MCF 10A (cell line): ENCODE measurements around the gene PPP1R36. TPM values are rescaled to one million over a fixed set of nuclear protein-coding genes. Genes with fewer than 3 reads are reported as not detected.

Experiments
- Bru-seq: library from RNA; stranded (reverse); fragments of 400-500 nt; gene quantifications from one replicate; lab custom pipeline; 2021; lab: Mats Ljungman, UMichigan
- BruChase-seq, 2 experiments: library from RNA; stranded (reverse); fragments of 400-500 nt; gene quantifications; one replicate each; lab custom pipeline; 2021; lab: Mats Ljungman, UMichigan
- BruUV-seq: library from RNA; stranded (reverse); fragments of 400-500 nt; replicated peaks from 2 replicates; lab custom pipeline; 2021; lab: Mats Ljungman, UMichigan
- CTCF ChIA-PET: fragments of 300-600 bp; sonication (Branson Sonifier 250); formaldehyde crosslinking; extraction: SDS; loops from one replicate; lab custom pipeline; 2021; ENCODE audit warnings: antibody characterized with exemption, inconsistent platforms; lab: Yijun Ruan, JAX
- POLR2A ChIA-PET: fragments of 300-600, 350-650 bp; sonication (Branson Sonifier 250); formaldehyde crosslinking; extraction: SDS; loops from one replicate; lab custom pipeline; 2020; ENCODE audit warnings: antibody characterized with exemption, inconsistent platforms; lab: Yijun Ruan, JAX
- DNase-seq: peaks from one replicate; pipeline ENCODE4 v3.0.0-alpha.2; 2018; ENCODE audit not compliant: unreplicated experiment
- H3K27ac Mint-ChIP-seq: one replicate; pipeline ENCODE4 v1.8.0; 2022; ENCODE audit warnings: mild to moderate bottlenecking, low read depth, mixed read lengths; ENCODE audit not compliant: unreplicated experiment
- H3K27me3 Mint-ChIP-seq: one replicate; pipeline ENCODE4 v1.8.0; 2022; ENCODE audit warnings: mixed read lengths; ENCODE audit not compliant: insufficient read depth, unreplicated experiment
- H3K36me3 Mint-ChIP-seq: one replicate; pipeline ENCODE4 v1.8.0; 2022; ENCODE audit warnings: mild to moderate bottlenecking, moderate library complexity, mixed read lengths; ENCODE audit not compliant: insufficient read depth, unreplicated experiment
- H3K4me1 Mint-ChIP-seq: one replicate; pipeline ENCODE4 v1.8.0; 2022; ENCODE audit warnings: mixed read lengths; ENCODE audit not compliant: insufficient read depth, unreplicated experiment
- H3K4me3 Mint-ChIP-seq: one replicate; pipeline ENCODE4 v1.8.0; 2022; ENCODE audit warnings: mild to moderate bottlenecking, moderate library complexity, mixed read lengths; ENCODE audit not compliant: unreplicated experiment
- H3K9me3 Mint-ChIP-seq: one replicate; pipeline ENCODE4 v1.8.0; 2022; ENCODE audit warnings: mixed read lengths; ENCODE audit not compliant: unreplicated experiment
- CTCF ChIP-seq: fragments of 200-600 bp; IDR thresholded peaks from one replicate; pipeline ENCODE4 v1.8.0; 2022; ENCODE audit warnings: antibody characterized with exemption, mild to moderate bottlenecking; ENCODE audit not compliant: unreplicated experiment
- intact Hi-C: fragments of 100-400 bp; cut with micrococcal nuclease; formaldehyde crosslinking; loops from 2 replicates; pipeline ENCODE4 v1.14.1; 2022
- long read RNA-seq: library from polyadenylated mRNA; stranded (forward); transcript quantifications from one replicate; pipeline ENCODE4 v2.0.0, GENCODE V29; 2022
- total RNA-seq: library from RNA; stranded (reverse); gene quantifications from 2 replicates; pipeline ENCODE4 v1.2.3, GENCODE V29; 2022

PPP1R36 gene
- total RNA-seq (0.47 TPM in 1 of 2 replicates, not detected in the other), Bru-seq, nascent RNA (percentile 13 among the genes with signal in this experiment), BruChase-seq, experiment 1, labeled RNA remaining after a 6-hour chase (percentile 19 among the genes with signal in this experiment), BruChase-seq, experiment 2, labeled RNA remaining after a 2-hour chase (percentile 21 among the genes with signal in this experiment)
- long read RNA-seq, partial matches to known transcripts = 0 of 1 reads
- long read RNA-seq, other reads (novel, unspliced or antisense) = 1 of 1 reads

GRCh38 chr14:64549791-64550620 lies at the start of gene PPP1R36:
Gene PPP1R36, plus strand, starts transcription at chr14:64549961. Its CDS starts 37 bp downstream, at chr14:64549998.
- no peak for TF ChIP-seq CTCF
- no peaks in the 10 kb centered on the region for H3K4me1 Mint-ChIP-seq
- no peak within 1 kb of the TSS for H3K27ac Mint-ChIP-seq
- BruUV-seq = no TSS peak
- ChIA-PET POLR2A (interaction anchor here (0.9 to 1.4 kb wide), 2 partner anchors 9 to 79 kb away, joined by 3 read pairs; no protein-coding TSS in a partner anchor), CTCF (interaction anchor here (0.7 to 1.5 kb wide), 6 partner anchors 9 to 856 kb away, joined by 3 to 8 read pairs (median 3); partner anchors contain the start of gene HSPA2)
- H3K4me3 Mint-ChIP-seq = no peak within 1 kb of the TSS
- peaks cover 10% of the 10 kb centered on the region for H3K27me3 Mint-ChIP-seq
- no peaks in the 10 kb centered on the region for H3K9me3 Mint-ChIP-seq
- no peaks in the 10 kb centered on the region for H3K36me3 Mint-ChIP-seq
- intact Hi-C loops = no loop called here
- DNase-seq = no peak

GRCh38 chr14:64500088-64500487 lies 49.7 kb upstream of the PPP1R36 start:
- no TSS peak for BruUV-seq
- DNase-seq = no peak
- Mint-ChIP-seq H3K4me3 (no peak overlapping the region), H3K9me3 (no peaks in the 10 kb centered on the region), H3K4me1 (peaks cover 26% of the 10 kb centered on the region), H3K36me3 (peaks cover 43% of the 10 kb centered on the region), H3K27ac (peak overlapping the region; percentile 31), H3K27me3 (no peaks in the 10 kb centered on the region)
- POLR2A ChIA-PET = interaction anchor here (0.7 kb wide), 1 partner anchor 15 kb away, joined by 3 read pairs; no protein-coding TSS in a partner anchor
- intact Hi-C loops = loop anchor here (5.0 to 10.0 kb wide), 2 partner anchors 155 to 262 kb away; no protein-coding TSS in a partner anchor
- CTCF ChIA-PET = no interaction called here
- TF ChIP-seq CTCF = no peak

- CTCF ChIA-PET = interaction anchor here (0.6 to 2.1 kb wide), 6 partner anchors 10 to 136 kb away, joined by 3 to 14 read pairs (median 4); no protein-coding TSS in a partner anchor
- intact Hi-C loops = loop anchor here (5.0 to 10.0 kb wide), 2 partner anchors 157 to 261 kb away; no protein-coding TSS in a partner anchor
- DNase-seq = peak; percentile 82
Observed at GRCh38 chr14:64501411-64502171, 48.2 kb upstream of the PPP1R36 start.

More at GRCh38 chr14:64501411-64502171, 48.2 kb upstream of the PPP1R36 start:
- TF ChIP-seq CTCF = no peak
- no peaks in the 10 kb centered on the region for H3K9me3 Mint-ChIP-seq
- peak overlapping the region; percentile 83 for H3K4me3 Mint-ChIP-seq
- BruUV-seq = no TSS peak
- peak overlapping the region; percentile 98 for H3K27ac Mint-ChIP-seq
- no peaks in the 10 kb centered on the region for H3K27me3 Mint-ChIP-seq
- H3K4me1 Mint-ChIP-seq = peaks cover 32% of the 10 kb centered on the region
- peaks cover 37% of the 10 kb centered on the region for H3K36me3 Mint-ChIP-seq
- POLR2A ChIA-PET = interaction anchor here (0.6 to 5.4 kb wide), 28 partner anchors 9 to 959 kb away, joined by 3 to 36 read pairs (median 6); partner anchors contain the start of genes AKAP5, HSPA2, MAX and MTHFD1
